HepG2 (cell line): ENCODE results near the gene MTA1. TPM values are rescaled to one million over a fixed set of nuclear protein-coding genes. Genes with fewer than 3 reads are reported as not detected.

Source experiments
- ATAC-seq: fragments of 200-7000 bp; cut with Tn5 transposase; 3 replicates; pipeline ENCODE4 v1.9.1; 2020; ENCODE audit warnings: mild to moderate bottlenecking, moderate library complexity
- BruUV-seq: library from RNA; stranded (reverse); fragments of 400-500 nt; replicated peaks from 2 replicates; lab custom pipeline; 2021; lab: Mats Ljungman, UMichigan
- CTCF ChIA-PET: fragments of 300-600 bp; formaldehyde crosslinking; extraction: SDS; loops from one replicate; lab custom pipeline; 2021; ENCODE audit warnings: low total read pairs, inconsistent platforms, low intra/inter-chr PET ratio; lab: Yijun Ruan, JAX
- POLR2A ChIA-PET: fragments of 350-600 bp; sonication (Branson Sonifier 250); formaldehyde crosslinking; loops from one replicate; lab custom pipeline; 2020; ENCODE audit warnings: antibody characterized with exemption, inconsistent platforms; lab: Yijun Ruan, JAX
- DNase-seq: peaks from one replicate; pipeline ENCODE4 v3.0.0-alpha.2; 2015; ENCODE audit warnings: low spot score
- FAIRE-seq: peaks from 3 replicates; lab custom pipeline; 2011; peaks lifted over from hg19 to GRCh38; lab: Jason Lieb, UNC
- H2AFZ ChIP-seq: one replicate; pipeline ENCODE4 v1.6.1; 2011; ENCODE audit warnings: low read length, inconsistent platforms
- H3K27ac ChIP-seq: fragments of 300-600 bp; 3 replicates; pipeline ENCODE4 v1.8.0; 2011; ENCODE audit warnings: mixed run types, mild to moderate bottlenecking, mixed read lengths, low read length, inconsistent platforms; ENCODE audit not compliant: insufficient read depth; ENCODE audit errors: extremely low read length
- H3K27me3 ChIP-seq, 2 experiments: fragments of 200-600 bp in 1 of 2; 2 replicates in 1 of 2; 3 replicates in 1 of 2; pipeline versions ENCODE4 v1.6.0 to v1.8.0; 2011; ENCODE audit warnings: low read length in 2 of 2, mild to moderate bottlenecking in 2 of 2, moderate library complexity in 2 of 2, inconsistent platforms in 1 of 2; ENCODE audit not compliant: insufficient read depth in 2 of 2, control insufficient read depth in 1 of 2
- H3K36me3 ChIP-seq, 2 experiments: fragments of 200-600 bp in 1 of 2; replicated peaks in 1 of 2; 2 replicates in 1 of 2; 3 replicates in 1 of 2; pipeline versions ENCODE4 v1.5.1 to v1.8.0; 2011; ENCODE audit warnings: low read length in 2 of 2, inconsistent platforms in 1 of 2; ENCODE audit not compliant: insufficient read depth in 2 of 2, control insufficient read depth in 1 of 2
- H3K4me1 ChIP-seq: 2 replicates; pipeline ENCODE4 v1.5.1; 2012; ENCODE audit warnings: low read length, inconsistent platforms; ENCODE audit not compliant: insufficient read depth
- H3K4me2 ChIP-seq: 2 replicates; pipeline ENCODE4 v1.6.0; 2011; ENCODE audit warnings: low read depth, low read length, inconsistent platforms
- H3K4me3 ChIP-seq, 3 experiments: fragments of 200-600 bp in 1 of 3; sonication (generic), shearing (Covaris generic) in 1 of 3; replicated peaks in 1 of 3; 2 replicates each; pipeline ENCODE4 v1.5.1; 2011 to 2016; ENCODE audit warnings: low read length in 3 of 3, inconsistent platforms in 2 of 3, low read depth in 2 of 3, mild to moderate bottlenecking in 2 of 3, control low read depth in 1 of 3, mixed read lengths in 1 of 3; ENCODE audit not compliant: insufficient read depth in 1 of 3
- H3K79me2 ChIP-seq: one replicate; pipeline ENCODE4 v1.6.1; 2011; ENCODE audit warnings: low read length, inconsistent platforms; ENCODE audit not compliant: insufficient read depth
- H3K9ac ChIP-seq: 2 replicates; pipeline ENCODE4 v1.6.0; 2011; ENCODE audit warnings: mild to moderate bottlenecking, low read depth, low read length, inconsistent platforms; ENCODE audit not compliant: insufficient read depth
- H3K9me3 ChIP-seq: 2 replicates; pipeline ENCODE4 v1.5.1; 2012; ENCODE audit warnings: mild to moderate bottlenecking, low read length
- H4K20me1 ChIP-seq: 2 replicates; pipeline ENCODE4 v1.6.0; 2011; ENCODE audit warnings: inconsistent platforms, mild to moderate bottlenecking, low read length, moderate library complexity; ENCODE audit not compliant: insufficient read depth
- BHLHE40 ChIP-seq: IDR thresholded peaks from 2 replicates; pipeline ENCODE4 v1.6.1; 2011; ENCODE audit warnings: low read length, improper control_type of control experiment
- HNRNPK ChIP-seq: fragments of 200-400 bp; formaldehyde crosslinking; IDR thresholded peaks from 2 replicates; pipeline ENCODE4 v1.6.1; 2018; ENCODE audit warnings: low read length, low read depth, moderate library complexity, mild to moderate bottlenecking; ENCODE audit not compliant: poor library complexity, severe bottlenecking
- POLR2A ChIP-seq, 2 experiments: IDR thresholded peaks; 2 replicates each; pipeline ENCODE4 v1.6.1; 2011; ENCODE audit warnings: low read depth in 2 of 2, low read length in 2 of 2, mild to moderate bottlenecking in 1 of 2, moderate library complexity in 1 of 2; ENCODE audit not compliant: insufficient read depth in 1 of 2
- PPARG ChIP-seq: conservative IDR thresholded peaks from 2 replicates; pipeline ENCODE4 v1.6.1; 2016; ENCODE audit warnings: missing biosample characterization, missing genetic modification reagents
- SALL2 ChIP-seq: sonication (generic); formaldehyde crosslinking; IDR thresholded peaks from 2 replicates; pipeline ENCODE4 v1.8.1; 2023; ENCODE audit warnings: mild to moderate bottlenecking, missing genetic modification reagents, inconsistent platforms
- SAP130 ChIP-seq: IDR thresholded peaks from 2 replicates; pipeline ENCODE4 v1.6.1; 2016; ENCODE audit warnings: low read depth
- SKI ChIP-seq: fragments of 450-650 bp; IDR thresholded peaks from one replicate; pipeline ENCODE4 v1.6.1; 2018; ENCODE audit warnings: mild to moderate bottlenecking; ENCODE audit not compliant: partially characterized antibody
- SMARCC2 ChIP-seq: fragments of 450-650 bp; IDR thresholded peaks from 2 replicates; pipeline ENCODE4 v1.6.1; 2017; ENCODE audit warnings: antibody characterized with exemption, mild to moderate bottlenecking
- ZEB1 ChIP-seq: IDR thresholded peaks from 2 replicates; pipeline ENCODE4 v1.6.1; 2012; ENCODE audit warnings: mild to moderate bottlenecking, low read depth, inconsistent platforms; ENCODE audit not compliant: insufficient replicate concordance
- ZFY ChIP-seq: sonication (generic); formaldehyde crosslinking; IDR thresholded peaks from 2 replicates; pipeline ENCODE4 v1.4.0; 2020; ENCODE audit warnings: missing genetic modification reagents
- ZNF317 ChIP-seq: sonication (generic); formaldehyde crosslinking; IDR thresholded peaks from 2 replicates; pipeline ENCODE4 v1.5.0; 2020; ENCODE audit warnings: mild to moderate bottlenecking, missing genetic modification reagents
- ZNF563 ChIP-seq: sonication (generic); formaldehyde crosslinking; IDR thresholded peaks from 2 replicates; pipeline ENCODE4 v1.8.0; 2022; ENCODE audit warnings: mild to moderate bottlenecking, moderate library complexity, missing genetic modification reagents
- ZNF777 ChIP-seq: sonication (generic); formaldehyde crosslinking; IDR thresholded peaks from 2 replicates; pipeline ENCODE4 v1.4.0; 2020; ENCODE audit warnings: missing genetic modification reagents
- ZSCAN21 ChIP-seq: sonication (generic); formaldehyde crosslinking; IDR thresholded peaks from 2 replicates; pipeline ENCODE4 v1.8.0; 2022; ENCODE audit warnings: mild to moderate bottlenecking, missing genetic modification reagents, moderate library complexity, borderline replicate concordance
- ZSCAN31 ChIP-seq: sonication (generic); formaldehyde crosslinking; IDR thresholded peaks from 2 replicates; pipeline ENCODE4 v1.5.0; 2020; ENCODE audit warnings: low read depth, mild to moderate bottlenecking, missing genetic modification reagents
- WGBS: methylation state at CpG from one replicate; pipeline ENCODE4 v1.1.6; 2017; ENCODE audit warnings: low lambda C conversion rate; 5-methylcytosine and 5-hydroxymethylcytosine counted together
- in situ Hi-C: cut with HindIII; loops from 2 replicates; pipeline ENCODE4 v1.10.0; 2017; ENCODE audit warnings: low pct_unique_long_range_greater_than_20kb; ENCODE audit not compliant: extremely low pct_ligation_motif_present
- intact Hi-C: fragments of 100-400 bp; cut with micrococcal nuclease; formaldehyde crosslinking; loops from one replicate; pipeline ENCODE4 v1.10.0; 2022; ENCODE audit not compliant: unreplicated experiment
- polyA plus RNA-seq, 8 experiments: library from polyadenylated mRNA; depleted of rRNA in 3 of 8; stranded (reverse) in 7 of 8; unstranded in 1 of 8; fragments of >200 nt; fragmentation: Illumina TruSeq in 4 of 8; extraction: Trizol in 4 of 8; gene quantifications; 2 replicates each; pipeline versions ENCODE4 v1.2.1 to v1.2.3, GENCODE V29; 2011 to 2016; ENCODE audit warnings: low read depth in 4 of 8, missing spikeins in 1 of 8, mixed read lengths in 1 of 8; ENCODE audit not compliant: insufficient read depth in 1 of 8
- total RNA-seq, 5 experiments: library from RNA; depleted of rRNA; stranded (reverse); fragments of >200 nt; fragmentation: Illumina TruSeq; extraction: Trizol; gene quantifications; 2 replicates each; pipeline ENCODE4 v1.2.3, GENCODE V29; 2016; ENCODE audit warnings: low read depth in 1 of 5
- TF ChIP-seq, protein P1 (sequence below): sonication (generic); formaldehyde crosslinking; IDR thresholded peaks from 2 replicates; pipeline ENCODE4 v1.4.0; 2020; ENCODE audit warnings: missing genetic modification reagents
- TF ChIP-seq, protein P2 (sequence below): sonication (generic); formaldehyde crosslinking; IDR thresholded peaks from 2 replicates; pipeline ENCODE4 v1.4.0; 2020; ENCODE audit warnings: missing genetic modification reagents
- TF ChIP-seq, protein P3 (sequence below): IDR thresholded peaks from 2 replicates; pipeline ENCODE4 v1.6.1; 2012; ENCODE audit warnings: inconsistent platforms

MTA1 gene
- total and polyA plus RNA-seq, 2 of the 13 experiments (the other 11 are each of a cell fraction or from before 2014, with no cell fraction given): 35.2 to 85.8 TPM

DNA sequence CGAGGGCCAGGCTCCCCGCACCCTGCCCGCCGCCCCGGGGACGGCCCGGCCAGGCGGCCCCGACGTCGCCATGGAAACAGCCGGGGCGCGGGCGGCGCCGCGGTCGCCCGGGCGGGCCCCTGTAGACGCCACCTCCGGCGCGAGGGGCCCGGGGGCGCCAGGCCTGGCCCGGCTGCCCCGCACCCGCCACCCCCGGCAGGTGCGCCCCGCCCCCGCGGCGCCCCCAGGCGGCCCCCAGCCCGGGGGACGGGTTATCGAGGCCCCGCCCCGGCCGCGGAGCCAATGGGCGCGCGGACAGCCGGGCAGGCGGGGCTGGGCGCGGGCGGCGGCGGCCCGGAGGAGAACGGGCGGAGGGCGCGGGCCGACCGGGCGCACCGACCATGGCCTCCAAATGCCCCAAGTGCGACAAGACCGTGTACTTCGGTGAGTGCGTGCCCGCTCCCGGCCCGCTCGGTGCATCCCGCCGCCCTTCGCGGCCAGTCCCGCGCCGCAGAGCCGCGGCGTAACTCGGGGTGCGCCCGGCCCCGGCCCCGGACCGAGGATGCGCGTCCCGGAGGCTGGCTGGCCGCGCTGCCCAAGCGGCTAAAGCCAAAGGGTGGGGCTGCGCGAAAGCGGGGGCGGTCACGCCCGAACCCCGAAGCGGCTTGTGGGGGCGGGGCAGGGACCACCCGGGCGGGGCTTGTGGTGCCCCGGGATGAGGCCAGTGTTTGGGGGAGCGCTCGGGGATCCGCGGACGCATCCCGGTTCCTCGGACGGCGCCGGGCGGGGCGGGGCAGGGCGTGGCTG lies 55.0 kb downstream of the MTA1 start, which contains the start of gene CRIP2:
CRIP2 (plus strand) TSS at position 339 of the 786 bp plus-strand sequence; CDS start at position 381, 42 bp downstream.
- ATAC-seq: 0 out of 3 replicates have a peak, but pooled peaks have one; percentile 1
- in situ Hi-C loops: no loop called here
- intact Hi-C loops: loop anchor here (2.0 kb wide), 1 partner anchor 14 kb away; no protein-coding TSS in a partner anchor
- Histone ChIP-seq H3K4me3 (peak within 1 kb of the TSS; percentile 71 to 83 (median 81)), H2AFZ (no peak within 1 kb of the TSS), H3K79me2 (no peaks in the 10 kb centered on the region), H3K36me3 (no peaks in the 10 kb centered on the region), H3K4me1 (peaks cover 33% of the 10 kb centered on the region), H4K20me1 (0 out of 2 replicates have a peak, but pooled peaks cover 2% of the 10 kb centered on the region), H3K4me2 (peak within 1 kb of the TSS; percentile 99), H3K9ac (peak within 1 kb of the TSS; percentile 78), H3K9me3 (no peaks in the 10 kb centered on the region), H3K27ac (peak within 1 kb of the TSS; percentile 82), H3K27me3 (peaks cover 0 to 4% of the 10 kb centered on the region in 2 experiments; a peak in 2 of 5 replicates)
- FAIRE-seq: no peak
- CTCF ChIA-PET: no interaction called here
- BruUV-seq: no TSS peak
- TF ChIP-seq ZFY (CRISPR knock-in tag) (peak; percentile 11; the same call in 1 of the 2 replicates), SKI (peak; percentile 0), POLR2A (IDR thresholded peaks at IDR 0.05; ENCODE audit: insufficient read depth in 1 of 2, low read depth in 2 of 2, low read length in 2 of 2) (peak in 1 of 2 experiments; percentile 45; a peak in 1 of 4 replicates), BHLHE40 (0 out of 2 replicates have a peak, but pooled peaks have one; percentile 10), ZEB1 (no peak), ZNF777 (peak; percentile 96), SMARCC2 (no peak), SAP130 (CRISPR knock-in tag) (0 out of 2 replicates have a peak, but pooled peaks have one; percentile 37), PPARG (CRISPR knock-in tag) (no peak), ZNF317 (CRISPR knock-in tag) (no peak), SALL2 (CRISPR knock-in tag) (no peak), HNRNPK (peak; percentile 32), ZNF563 (CRISPR knock-in tag) (0 out of 2 replicates have a peak, but pooled peaks have one; percentile 21), ZSCAN21 (CRISPR knock-in tag) (0 out of 2 replicates have a peak, but pooled peaks have one; percentile 15), ZSCAN31 (0 out of 2 replicates have a peak, but pooled peaks have one; percentile 2)
- TF ChIP-seq, protein P1, sequence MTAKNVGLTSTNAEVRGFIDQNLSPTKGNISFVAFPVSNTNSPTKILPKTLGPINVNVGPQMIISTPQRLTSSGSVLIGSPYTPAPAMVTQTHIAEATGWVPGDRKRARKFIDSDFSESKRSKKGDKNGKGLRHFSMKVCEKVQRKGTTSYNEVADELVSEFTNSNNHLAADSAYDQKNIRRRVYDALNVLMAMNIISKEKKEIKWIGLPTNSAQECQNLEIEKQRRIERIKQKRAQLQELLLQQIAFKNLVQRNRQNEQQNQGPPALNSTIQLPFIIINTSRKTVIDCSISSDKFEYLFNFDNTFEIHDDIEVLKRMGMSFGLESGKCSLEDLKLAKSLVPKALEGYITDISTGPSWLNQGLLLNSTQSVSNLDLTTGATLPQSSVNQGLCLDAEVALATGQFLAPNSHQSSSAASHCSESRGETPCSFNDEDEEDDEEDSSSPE: 0 out of 2 replicates have a peak, but pooled peaks have one; percentile 1
- TF ChIP-seq, protein P2, sequence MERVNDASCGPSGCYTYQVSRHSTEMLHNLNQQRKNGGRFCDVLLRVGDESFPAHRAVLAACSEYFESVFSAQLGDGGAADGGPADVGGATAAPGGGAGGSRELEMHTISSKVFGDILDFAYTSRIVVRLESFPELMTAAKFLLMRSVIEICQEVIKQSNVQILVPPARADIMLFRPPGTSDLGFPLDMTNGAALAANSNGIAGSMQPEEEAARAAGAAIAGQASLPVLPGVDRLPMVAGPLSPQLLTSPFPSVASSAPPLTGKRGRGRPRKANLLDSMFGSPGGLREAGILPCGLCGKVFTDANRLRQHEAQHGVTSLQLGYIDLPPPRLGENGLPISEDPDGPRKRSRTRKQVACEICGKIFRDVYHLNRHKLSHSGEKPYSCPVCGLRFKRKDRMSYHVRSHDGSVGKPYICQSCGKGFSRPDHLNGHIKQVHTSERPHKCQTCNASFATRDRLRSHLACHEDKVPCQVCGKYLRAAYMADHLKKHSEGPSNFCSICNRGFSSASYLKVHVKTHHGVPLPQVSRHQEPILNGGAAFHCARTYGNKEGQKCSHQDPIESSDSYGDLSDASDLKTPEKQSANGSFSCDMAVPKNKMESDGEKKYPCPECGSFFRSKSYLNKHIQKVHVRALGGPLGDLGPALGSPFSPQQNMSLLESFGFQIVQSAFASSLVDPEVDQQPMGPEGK (CRISPR knock-in tag): peak; percentile 57; the same call in 1 of the 2 replicates
- TF ChIP-seq, protein P3, sequence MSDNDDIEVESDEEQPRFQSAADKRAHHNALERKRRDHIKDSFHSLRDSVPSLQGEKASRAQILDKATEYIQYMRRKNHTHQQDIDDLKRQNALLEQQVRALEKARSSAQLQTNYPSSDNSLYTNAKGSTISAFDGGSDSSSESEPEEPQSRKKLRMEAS: 0 out of 2 replicates have a peak, but pooled peaks have one; percentile 7
- POLR2A ChIA-PET: interaction anchor here (1.0 kb wide), 1 partner anchor 12 kb away, joined by 3 read pairs; the partner anchor contains the start of gene CRIP1
- DNase-seq: no peak
- WGBS: no CpG with 5 or more reads among the region's 118 CpGs
